HFFc6 (cell line): Measurements from ENCODE around the gene C12orf56. TPM values are rescaled to one million over a fixed set of nuclear protein-coding genes. Genes with fewer than 3 reads are reported as not detected.

Experiments used
- DNase-seq: peaks from one replicate; pipeline ENCODE4 v3.0.0-alpha.2; 2018
- H3K27ac Mint-ChIP-seq: 2 replicates; pipeline ENCODE4 v1.8.0; 2020; ENCODE audit warnings: mild to moderate bottlenecking, mixed read lengths
- H3K27me3 Mint-ChIP-seq: 2 replicates; pipeline ENCODE4 v1.8.0; 2021; ENCODE audit warnings: mild to moderate bottlenecking, moderate library complexity, mixed read lengths; ENCODE audit not compliant: insufficient read depth
- H3K36me3 Mint-ChIP-seq: 2 replicates; pipeline ENCODE4 v1.8.0; 2021; ENCODE audit warnings: low read depth, mixed read lengths
- H3K4me1 Mint-ChIP-seq: 2 replicates; pipeline ENCODE4 v1.8.0; 2020; ENCODE audit warnings: low read depth, mixed read lengths
- H3K4me3 Mint-ChIP-seq: 2 replicates; pipeline ENCODE4 v1.8.0; 2020; ENCODE audit warnings: mild to moderate bottlenecking, moderate library complexity, mixed read lengths
- H3K9me3 Mint-ChIP-seq: 2 replicates; pipeline ENCODE4 v1.8.0; 2020; ENCODE audit warnings: mild to moderate bottlenecking, mixed read lengths
- long read RNA-seq: library from polyadenylated mRNA; unstranded; transcript quantifications from one replicate; pipeline ENCODE4 v2.0.0, GENCODE V29; 2019
- total RNA-seq, 6 experiments: library from RNA; stranded (reverse); fragmentation: NEBNext Ultra II Directional; extraction: Animal tissue kit (Norgen Biotek cat#: 25700); gene quantifications; 2 replicates in 1 of 6; 3 replicates in 5 of 6; pipeline ENCODE4 v1.2.3, GENCODE V29; 2021
- TF ChIP-seq, protein P1 (sequence below): fragments of 200-600 bp; sonication (generic); IDR thresholded peaks from 2 replicates; pipeline ENCODE4 v1.5.0; 2021; ENCODE audit warnings: antibody characterized with exemption, mild to moderate bottlenecking

The C12orf56 gene
- not detected for total RNA-seq
- long read RNA-seq = 0 reads

DNA sequence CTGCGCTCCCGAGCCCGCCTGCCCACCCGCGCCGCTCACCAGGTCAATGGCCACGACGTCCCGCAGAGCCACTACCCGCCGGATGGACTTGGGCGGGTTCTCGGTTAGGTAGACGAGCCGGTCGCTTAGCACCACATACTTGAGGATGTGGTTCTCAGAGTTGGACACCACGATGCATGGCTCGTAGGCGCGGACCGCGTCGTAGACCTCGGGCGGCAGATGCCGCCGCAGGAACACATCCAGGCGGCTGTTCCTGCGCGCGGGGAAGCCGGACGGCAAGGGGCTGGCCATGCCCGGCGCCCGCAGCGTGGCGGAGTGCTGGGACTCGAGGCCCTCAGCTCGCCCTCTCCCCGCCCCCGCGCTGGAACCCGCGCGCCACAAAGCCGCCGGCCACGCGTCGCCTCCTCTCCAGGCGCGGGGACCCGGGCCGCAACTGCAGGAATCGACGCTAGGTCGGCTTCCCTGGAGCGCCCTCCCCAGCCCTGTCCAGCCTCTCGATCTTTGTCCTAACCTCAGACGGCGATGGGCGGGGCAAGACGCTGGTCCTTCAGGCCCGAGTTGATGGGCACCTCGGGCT, at the start of gene C12orf56:
Gene C12orf56 (minus strand): TSS at position 484 of the 577 bp plus-strand sequence. CDS start 193 bp downstream, at position 291.
- H3K27me3 Mint-ChIP-seq = peaks cover 2% of the 10 kb centered on the region
- no peak for DNase-seq
- H3K4me1 Mint-ChIP-seq = peaks cover 21% of the 10 kb centered on the region
- no peaks in the 10 kb centered on the region for H3K9me3 Mint-ChIP-seq
- H3K4me3 Mint-ChIP-seq = peak within 1 kb of the TSS; percentile 81
- no peak within 1 kb of the TSS for H3K27ac Mint-ChIP-seq
- TF ChIP-seq, protein P1, sequence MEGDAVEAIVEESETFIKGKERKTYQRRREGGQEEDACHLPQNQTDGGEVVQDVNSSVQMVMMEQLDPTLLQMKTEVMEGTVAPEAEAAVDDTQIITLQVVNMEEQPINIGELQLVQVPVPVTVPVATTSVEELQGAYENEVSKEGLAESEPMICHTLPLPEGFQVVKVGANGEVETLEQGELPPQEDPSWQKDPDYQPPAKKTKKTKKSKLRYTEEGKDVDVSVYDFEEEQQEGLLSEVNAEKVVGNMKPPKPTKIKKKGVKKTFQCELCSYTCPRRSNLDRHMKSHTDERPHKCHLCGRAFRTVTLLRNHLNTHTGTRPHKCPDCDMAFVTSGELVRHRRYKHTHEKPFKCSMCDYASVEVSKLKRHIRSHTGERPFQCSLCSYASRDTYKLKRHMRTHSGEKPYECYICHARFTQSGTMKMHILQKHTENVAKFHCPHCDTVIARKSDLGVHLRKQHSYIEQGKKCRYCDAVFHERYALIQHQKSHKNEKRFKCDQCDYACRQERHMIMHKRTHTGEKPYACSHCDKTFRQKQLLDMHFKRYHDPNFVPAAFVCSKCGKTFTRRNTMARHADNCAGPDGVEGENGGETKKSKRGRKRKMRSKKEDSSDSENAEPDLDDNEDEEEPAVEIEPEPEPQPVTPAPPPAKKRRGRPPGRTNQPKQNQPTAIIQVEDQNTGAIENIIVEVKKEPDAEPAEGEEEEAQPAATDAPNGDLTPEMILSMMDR = no peak
- H3K36me3 Mint-ChIP-seq = no peaks in the 10 kb centered on the region

GRCh38 chr12:64440100-64440499, 49.5 kb upstream of the C12orf56 start:
- TF ChIP-seq, protein P1 = no peak
- no peaks in the 10 kb centered on the region for H3K4me1 Mint-ChIP-seq
- DNase-seq = no peak
- H3K27me3 Mint-ChIP-seq = no peaks in the 10 kb centered on the region; the same call in 1 of the 2 replicates
- peaks cover 41% of the 10 kb centered on the region for H3K36me3 Mint-ChIP-seq
- no peaks in the 10 kb centered on the region for H3K9me3 Mint-ChIP-seq
- no peak overlapping the region for H3K27ac Mint-ChIP-seq
- no peak overlapping the region for H3K4me3 Mint-ChIP-seq

DNA sequence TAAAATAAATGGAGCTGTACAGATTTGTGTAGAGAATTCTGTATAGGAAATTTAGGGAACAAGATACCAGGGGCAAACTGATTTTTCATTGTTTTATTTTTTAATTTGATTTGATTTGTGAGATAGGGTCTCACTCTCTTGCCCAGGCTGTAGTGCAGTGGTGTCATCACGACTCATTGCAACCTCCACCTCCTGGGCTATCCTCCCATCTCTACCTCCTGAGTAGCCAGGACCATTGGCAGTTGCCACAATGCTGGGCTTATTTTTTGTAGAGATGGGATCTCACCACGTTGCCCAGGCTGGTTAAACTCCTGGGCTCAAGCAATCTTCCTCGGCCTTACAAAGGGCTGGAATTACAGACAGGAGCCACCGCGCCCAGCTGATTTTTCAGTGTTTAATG, 43.4 kb upstream of the C12orf56 start:
- H3K36me3 Mint-ChIP-seq = peaks cover 73% of the 10 kb centered on the region
- no peak overlapping the region for H3K27ac Mint-ChIP-seq
- H3K27me3 Mint-ChIP-seq = no peaks in the 10 kb centered on the region
- H3K4me1 Mint-ChIP-seq = peaks cover 23% of the 10 kb centered on the region
- DNase-seq = no peak
- TF ChIP-seq, protein P1 = no peak
- H3K9me3 Mint-ChIP-seq = no peaks in the 10 kb centered on the region
- H3K4me3 Mint-ChIP-seq = no peak overlapping the region

DNA sequence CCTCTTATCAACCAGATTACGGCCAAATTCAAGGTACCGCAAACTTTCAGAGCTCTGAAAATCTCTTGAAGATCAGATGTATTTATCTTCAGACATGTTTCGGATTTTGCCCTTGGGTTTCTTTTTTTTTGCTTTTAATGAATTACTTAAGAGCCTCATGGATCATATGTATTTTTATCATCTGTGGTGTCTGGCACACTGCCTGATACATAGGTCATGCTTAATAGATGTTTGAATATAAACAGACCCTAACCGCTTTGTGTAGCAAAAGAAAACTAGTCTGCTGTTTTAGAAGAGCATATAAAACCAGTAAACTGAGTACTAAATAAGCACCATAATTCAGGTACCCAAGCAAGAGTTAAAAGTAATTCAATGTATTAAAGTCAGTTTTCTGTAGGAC, 41.2 kb upstream of the C12orf56 start:
- Mint-ChIP-seq H3K9me3 (no peaks in the 10 kb centered on the region), H3K27me3 (peaks cover 1% of the 10 kb centered on the region; the same call in 1 of the 2 replicates), H3K4me1 (peaks cover 23% of the 10 kb centered on the region), H3K4me3 (no peak overlapping the region), H3K27ac (peak overlapping the region; percentile 43; the same call in 1 of the 2 replicates), H3K36me3 (peaks cover 69% of the 10 kb centered on the region)
- TF ChIP-seq, protein P1 = no peak
- DNase-seq = no peak

- H3K27me3 Mint-ChIP-seq = peaks cover 1% of the 10 kb centered on the region; the same call in 1 of the 2 replicates
- H3K27ac Mint-ChIP-seq = peak overlapping the region; percentile 59
- TF ChIP-seq, protein P1 = no peak
- H3K4me1 Mint-ChIP-seq = peaks cover 23% of the 10 kb centered on the region
- no peaks in the 10 kb centered on the region for H3K9me3 Mint-ChIP-seq
- DNase-seq = peak; percentile 2
- peaks cover 67% of the 10 kb centered on the region for H3K36me3 Mint-ChIP-seq
- no peak overlapping the region for H3K4me3 Mint-ChIP-seq
Measured at GRCh38 chr12:64430886-64431285, 40.3 kb upstream of the C12orf56 start.
